ENCODE data around the gene CALHM6. TPM values are rescaled to one million over a fixed set of nuclear protein-coding genes. Genes with fewer than 3 reads are reported as not detected.
"Not testable (repeated sequence)": the region's sequence is repeated elsewhere in the genome, so short reads cannot be mapped to it uniquely, and the experiment has no call there.

The CALHM6 gene
- total and polyA plus RNA-seq, 2 donors: 7.1 to 9.5 TPM

GRCh38 chr6:116472706-116473105 is 11.5 kb downstream of the CALHM6 start:
- H3K4me1 ChIP-seq (ENCODE audit: insufficient read depth): no peaks in the 10 kb centered on the region
- 47% methylated on average over 3 of the region's 3 CpGs for WGBS
- no peak overlapping the region for H3K4me3 ChIP-seq (ENCODE audit: low read depth, low read length)
- no peak for DNase-seq (ENCODE audit: extremely low spot score)
- no peak overlapping the region for H3K27ac ChIP-seq (ENCODE audit: low read depth)
- no peaks in the 10 kb centered on the region for H3K36me3 ChIP-seq (ENCODE audit: insufficient read depth)

GRCh38 chr6:116475141-116475540 is 14.0 kb downstream of the CALHM6 start:
- WGBS: 51% methylated on average over 1 of the region's 1 CpG
- no peak overlapping the region for H3K27ac ChIP-seq (ENCODE audit: low read depth)
- DNase-seq (ENCODE audit: extremely low spot score): no peak

GRCh38 chr6:116476002-116476678 is 15.0 kb downstream of the CALHM6 start:
- H3K4me1 ChIP-seq (ENCODE audit: insufficient read depth): no peaks in the 10 kb centered on the region
- no peak overlapping the region for H3K27ac ChIP-seq (ENCODE audit: low read depth)
- H3K36me3 ChIP-seq (ENCODE audit: insufficient read depth): no peaks in the 10 kb centered on the region
- DNase-seq (ENCODE audit: extremely low spot score): no peak
- no peak overlapping the region for H3K4me3 ChIP-seq (ENCODE audit: low read depth, low read length)
- 73% methylated on average over 5 of the region's 5 CpGs for WGBS

More at GRCh38 chr6:116475141-116475540, 14.0 kb downstream of the CALHM6 start:
- H3K4me3 ChIP-seq (ENCODE audit: low read depth, low read length): no peak overlapping the region
- H3K36me3 ChIP-seq (ENCODE audit: insufficient read depth): no peaks in the 10 kb centered on the region
- no peaks in the 10 kb centered on the region for H3K4me1 ChIP-seq (ENCODE audit: insufficient read depth)

GRCh38 chr6:116482780-116483179 is 21.6 kb downstream of the CALHM6 start:
- Histone ChIP-seq H3K4me1 (ENCODE audit: insufficient read depth) (no peaks in the 10 kb centered on the region), H3K4me3 (ENCODE audit: low read depth, low read length) (no peak overlapping the region), H3K36me3 (ENCODE audit: insufficient read depth) (no peaks in the 10 kb centered on the region), H3K27ac (ENCODE audit: low read depth) (no peak overlapping the region)
- no peak for DNase-seq (ENCODE audit: extremely low spot score)
- WGBS: 70% methylated on average over 1 of the region's 1 CpG

GRCh38 chr6:116483616-116484015 is 22.4 kb downstream of the CALHM6 start:
- H3K4me1 ChIP-seq (ENCODE audit: insufficient read depth): no peaks in the 10 kb centered on the region
- H3K4me3 ChIP-seq (ENCODE audit: low read depth, low read length): no peak overlapping the region
- no peaks in the 10 kb centered on the region for H3K36me3 ChIP-seq (ENCODE audit: insufficient read depth)
- H3K27ac ChIP-seq (ENCODE audit: low read depth): no peak overlapping the region
- WGBS: 33% methylated on average over 2 of the region's 2 CpGs
- no peak for DNase-seq (ENCODE audit: extremely low spot score)

GRCh38 chr6:116485559-116486184 is 24.5 kb downstream of the CALHM6 start:
- WGBS: 58% methylated on average over 5 of the region's 5 CpGs
- Histone ChIP-seq H3K4me3 (ENCODE audit: low read depth, low read length) (no peak overlapping the region), H3K4me1 (ENCODE audit: insufficient read depth) (no peaks in the 10 kb centered on the region), H3K36me3 (ENCODE audit: insufficient read depth) (no peaks in the 10 kb centered on the region), H3K27ac (ENCODE audit: low read depth) (no peak overlapping the region)
- DNase-seq (ENCODE audit: extremely low spot score): no peak

- WGBS: 74% methylated on average over 1 of the region's 1 CpG
- H3K4me3 ChIP-seq (ENCODE audit: low read depth, low read length): no peak overlapping the region
These were observed 30.6 kb downstream of the CALHM6 start for GRCh38 chr6:116491610-116492330.

GRCh38 chr6:116492331-116493067 is 31.3 kb downstream of the CALHM6 start:
- H3K4me1 ChIP-seq (ENCODE audit: insufficient read depth): no peaks in the 10 kb centered on the region
- DNase-seq (ENCODE audit: extremely low spot score): no peak
- no peak overlapping the region for H3K27ac ChIP-seq (ENCODE audit: low read depth)
- 65% methylated on average over 6 of the region's 6 CpGs for WGBS
- H3K4me3 ChIP-seq (ENCODE audit: low read depth, low read length): no peak overlapping the region
- H3K36me3 ChIP-seq (ENCODE audit: insufficient read depth): no peaks in the 10 kb centered on the region

More at GRCh38 chr6:116491610-116492330, 30.6 kb downstream of the CALHM6 start:
- H3K27ac ChIP-seq (ENCODE audit: low read depth): no peak overlapping the region
- no peaks in the 10 kb centered on the region for H3K36me3 ChIP-seq (ENCODE audit: insufficient read depth)
- no peaks in the 10 kb centered on the region for H3K4me1 ChIP-seq (ENCODE audit: insufficient read depth)
- no peak for DNase-seq (ENCODE audit: extremely low spot score)

DNA sequence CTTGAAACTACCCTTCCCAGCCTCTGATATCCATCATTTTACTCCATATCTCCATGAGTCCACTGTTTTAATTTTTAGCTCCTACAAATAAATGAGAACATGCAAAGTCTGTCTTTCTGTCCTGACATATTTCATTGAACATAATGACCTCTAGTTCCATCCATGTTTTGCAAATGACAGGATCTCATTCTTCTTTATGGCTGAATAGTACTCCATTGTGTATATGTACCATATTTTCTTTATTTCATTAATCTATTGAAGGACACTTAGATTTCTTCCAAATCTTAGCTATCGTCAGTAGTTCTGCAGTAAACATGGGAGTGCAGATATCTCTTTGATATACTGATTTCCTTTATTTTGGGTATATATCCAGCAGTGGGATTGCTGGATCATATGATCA is 34.0 kb downstream of the CALHM6 start:
- not testable (repeated sequence) for H3K4me1 ChIP-seq (ENCODE audit: insufficient read depth); H3K4me3 ChIP-seq (ENCODE audit: low read depth, low read length); H3K36me3 ChIP-seq (ENCODE audit: insufficient read depth); DNase-seq (ENCODE audit: extremely low spot score); H3K27ac ChIP-seq (ENCODE audit: low read depth)
- 99% methylated on average over 1 of the region's 1 CpG for WGBS

DNA sequence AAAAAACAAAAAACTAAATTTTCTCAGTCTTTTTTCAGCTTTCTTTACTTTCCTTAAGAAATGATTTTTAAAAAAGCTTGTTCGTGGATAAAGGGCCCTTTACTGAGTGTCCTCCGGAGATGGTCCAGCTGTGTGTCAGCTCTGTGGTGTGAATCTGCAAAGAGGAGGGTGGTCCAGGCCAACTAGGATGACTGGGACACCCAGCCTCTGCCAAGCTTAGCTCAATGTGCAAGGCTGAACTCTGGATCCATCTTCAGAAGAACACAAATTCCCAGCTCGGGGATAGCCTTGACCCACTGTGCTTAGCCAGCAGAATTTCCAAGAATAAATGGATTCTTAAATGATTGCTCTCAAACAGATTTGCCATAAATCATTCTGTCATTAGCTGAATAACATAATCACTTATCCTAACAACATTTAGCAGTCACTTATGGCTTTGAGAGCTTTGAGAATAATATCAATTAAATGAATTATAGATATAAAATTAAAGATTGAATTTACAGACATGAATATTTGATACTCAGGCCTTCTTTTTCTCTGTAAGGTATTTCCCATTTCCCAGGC is 36.0 kb downstream of the CALHM6 start:
- no peak overlapping the region for H3K4me3 ChIP-seq (ENCODE audit: low read depth, low read length)
- H3K36me3 ChIP-seq (ENCODE audit: insufficient read depth): no peaks in the 10 kb centered on the region
- H3K4me1 ChIP-seq (ENCODE audit: insufficient read depth): no peaks in the 10 kb centered on the region
- no peak for DNase-seq (ENCODE audit: extremely low spot score)
- H3K27ac ChIP-seq (ENCODE audit: low read depth): no peak overlapping the region
- 33% methylated on average over 3 of the region's 3 CpGs for WGBS

DNA sequence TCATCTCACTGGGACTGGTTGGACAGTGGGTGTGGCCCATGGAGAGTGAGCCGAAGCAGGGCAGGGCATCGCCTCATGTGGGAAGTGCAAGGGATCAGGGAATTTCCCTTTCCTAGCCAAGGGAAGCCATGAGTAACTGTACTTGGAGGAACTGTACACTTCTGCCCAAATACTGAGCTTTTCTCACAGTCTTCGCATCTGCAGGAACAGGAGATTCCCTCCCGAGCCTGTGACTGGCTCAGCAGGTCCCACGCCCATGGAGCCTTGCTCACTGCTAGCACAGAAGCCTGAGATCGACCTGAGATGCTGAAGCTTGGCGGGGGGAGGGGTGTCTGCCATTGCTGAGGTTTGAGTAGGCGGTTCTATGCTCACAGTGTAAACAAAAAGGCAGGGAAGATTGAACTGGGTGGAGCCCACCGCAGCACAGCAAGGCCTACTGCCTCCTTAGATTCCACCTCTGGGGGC is 39.8 kb downstream of the CALHM6 start:
- no peak overlapping the region for H3K4me3 ChIP-seq (ENCODE audit: low read depth, low read length)
- no peak for DNase-seq (ENCODE audit: extremely low spot score)
- no peaks in the 10 kb centered on the region for H3K36me3 ChIP-seq (ENCODE audit: insufficient read depth)
- WGBS: 68% methylated on average over 9 of the region's 9 CpGs
- H3K4me1 ChIP-seq (ENCODE audit: insufficient read depth): no peaks in the 10 kb centered on the region
- H3K27ac ChIP-seq (ENCODE audit: low read depth): no peak overlapping the region

GRCh38 chr6:116507324-116507723 is 46.1 kb downstream of the CALHM6 start:
- no peak overlapping the region for H3K27ac ChIP-seq (ENCODE audit: low read depth)
- H3K4me3 ChIP-seq (ENCODE audit: low read depth, low read length): no peak overlapping the region
- 83% methylated on average over 3 of the region's 3 CpGs for WGBS
- no peaks in the 10 kb centered on the region for H3K4me1 ChIP-seq (ENCODE audit: insufficient read depth)
- no peaks in the 10 kb centered on the region for H3K36me3 ChIP-seq (ENCODE audit: insufficient read depth)
- no peak for DNase-seq (ENCODE audit: extremely low spot score)

DNA sequence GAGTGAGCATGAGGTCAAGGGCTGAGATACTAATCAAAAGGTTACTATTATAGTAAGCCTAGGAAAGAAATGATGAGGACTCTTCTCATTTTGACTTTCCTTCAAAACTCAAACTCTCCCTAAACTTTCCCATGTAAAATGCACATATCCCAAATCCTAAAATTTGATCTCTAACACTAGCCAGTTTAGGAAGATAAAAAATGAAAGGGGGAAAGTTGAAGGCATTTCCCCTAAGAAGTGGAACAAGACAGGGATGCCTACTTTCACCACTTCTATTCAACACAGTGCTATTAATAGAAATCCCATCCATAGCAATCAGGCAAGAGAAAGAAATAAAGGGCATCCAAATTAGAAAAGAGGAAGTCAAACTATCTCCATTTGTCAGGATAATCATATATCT is 47.4 kb downstream of the CALHM6 start:
- Histone ChIP-seq H3K36me3 (ENCODE audit: insufficient read depth) (no peaks in the 10 kb centered on the region), H3K27ac (ENCODE audit: low read depth) (no peak overlapping the region), H3K4me3 (ENCODE audit: low read depth, low read length) (no peak overlapping the region), H3K4me1 (ENCODE audit: insufficient read depth) (no peaks in the 10 kb centered on the region)
- DNase-seq (ENCODE audit: extremely low spot score): no peak

All from urinary bladder (tissue), 4 donors.